IMR-90 (cell line): Measurements from ENCODE around the gene KIF16B.

Source experiments
- BHLHE40 ChIP-seq: fragments of 150-350 bp; IDR thresholded peaks from 2 replicates; pipeline ENCODE4 v1.6.1; 2016; ENCODE audit warnings: mild to moderate bottlenecking, low read depth, low read length
- CEBPB ChIP-seq: IDR thresholded peaks from 2 replicates; pipeline ENCODE4 v1.6.1; 2012; ENCODE audit warnings: low read depth, low read length, improper control_type of control experiment
- FOS ChIP-seq: fragments of 150-350 bp; IDR thresholded peaks from 2 replicates; pipeline ENCODE4 v1.6.1; 2016; ENCODE audit warnings: low read depth, low read length
- MAZ ChIP-seq: IDR thresholded peaks from 2 replicates; pipeline ENCODE4 v1.6.1; 2012; ENCODE audit warnings: low read depth, mild to moderate bottlenecking, low read length, improper control_type of control experiment, moderate library complexity, borderline replicate concordance
- MXI1 ChIP-seq: IDR thresholded peaks from 2 replicates; pipeline ENCODE4 v1.6.1; 2012; ENCODE audit warnings: low read depth, mild to moderate bottlenecking, low read length, moderate library complexity, borderline replicate concordance
- POLR2A ChIP-seq: IDR thresholded peaks from 2 replicates; pipeline ENCODE4 v1.6.1; 2012; ENCODE audit warnings: mild to moderate bottlenecking, low read depth, low read length
- RAD21 ChIP-seq: IDR thresholded peaks from 2 replicates; pipeline ENCODE4 v1.6.1; 2012; ENCODE audit warnings: low read length, improper control_type of control experiment
- RCOR1 ChIP-seq: IDR thresholded peaks from 2 replicates; pipeline ENCODE4 v1.6.1; 2012; ENCODE audit warnings: mild to moderate bottlenecking, low read length, improper control_type of control experiment; ENCODE audit not compliant: insufficient replicate concordance
- RFX5 ChIP-seq: IDR thresholded peaks from 2 replicates; pipeline ENCODE4 v1.8.0; 2012; ENCODE audit warnings: low read depth, mild to moderate bottlenecking, low read length, moderate library complexity
- SMC3 ChIP-seq: fragments of 150-350 bp; IDR thresholded peaks from 2 replicates; pipeline ENCODE4 v1.6.1; 2016; ENCODE audit warnings: low read depth, mild to moderate bottlenecking, antibody characterized with exemption, low read length, moderate library complexity
- TF ChIP-seq, protein P1 (sequence below): conservative IDR thresholded peaks from 2 replicates; pipeline ENCODE4 v1.5.1; 2012; ENCODE audit warnings: mild to moderate bottlenecking, low read depth, low read length, improper control_type of control experiment
- TF ChIP-seq, protein P2 (sequence below): fragments of 150-350 bp; IDR thresholded peaks from 2 replicates; pipeline ENCODE4 v1.6.1; 2017; ENCODE audit warnings: mild to moderate bottlenecking, antibody characterized with exemption, low read length, low read depth

- TF ChIP-seq, protein P1, sequence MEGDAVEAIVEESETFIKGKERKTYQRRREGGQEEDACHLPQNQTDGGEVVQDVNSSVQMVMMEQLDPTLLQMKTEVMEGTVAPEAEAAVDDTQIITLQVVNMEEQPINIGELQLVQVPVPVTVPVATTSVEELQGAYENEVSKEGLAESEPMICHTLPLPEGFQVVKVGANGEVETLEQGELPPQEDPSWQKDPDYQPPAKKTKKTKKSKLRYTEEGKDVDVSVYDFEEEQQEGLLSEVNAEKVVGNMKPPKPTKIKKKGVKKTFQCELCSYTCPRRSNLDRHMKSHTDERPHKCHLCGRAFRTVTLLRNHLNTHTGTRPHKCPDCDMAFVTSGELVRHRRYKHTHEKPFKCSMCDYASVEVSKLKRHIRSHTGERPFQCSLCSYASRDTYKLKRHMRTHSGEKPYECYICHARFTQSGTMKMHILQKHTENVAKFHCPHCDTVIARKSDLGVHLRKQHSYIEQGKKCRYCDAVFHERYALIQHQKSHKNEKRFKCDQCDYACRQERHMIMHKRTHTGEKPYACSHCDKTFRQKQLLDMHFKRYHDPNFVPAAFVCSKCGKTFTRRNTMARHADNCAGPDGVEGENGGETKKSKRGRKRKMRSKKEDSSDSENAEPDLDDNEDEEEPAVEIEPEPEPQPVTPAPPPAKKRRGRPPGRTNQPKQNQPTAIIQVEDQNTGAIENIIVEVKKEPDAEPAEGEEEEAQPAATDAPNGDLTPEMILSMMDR: no peak
- TF ChIP-seq POLR2A (no peak), CEBPB (no peak), MAZ (no peak), BHLHE40 (no peak), SMC3 (no peak), RCOR1 (no peak), FOS (no peak), RFX5 (no peak), RAD21 (no peak), MXI1 (no peak)
- TF ChIP-seq, protein P2, sequence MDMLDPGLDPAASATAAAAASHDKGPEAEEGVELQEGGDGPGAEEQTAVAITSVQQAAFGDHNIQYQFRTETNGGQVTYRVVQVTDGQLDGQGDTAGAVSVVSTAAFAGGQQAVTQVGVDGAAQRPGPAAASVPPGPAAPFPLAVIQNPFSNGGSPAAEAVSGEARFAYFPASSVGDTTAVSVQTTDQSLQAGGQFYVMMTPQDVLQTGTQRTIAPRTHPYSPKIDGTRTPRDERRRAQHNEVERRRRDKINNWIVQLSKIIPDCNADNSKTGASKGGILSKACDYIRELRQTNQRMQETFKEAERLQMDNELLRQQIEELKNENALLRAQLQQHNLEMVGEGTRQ: no peak
These were observed 270.4 kb downstream of the KIF16B start for GRCh38 chr20:16302818-16303217.
